Prostate gland (tissue), 2 donors: ENCODE results near the gene SLC9A7.

Experiments
- POLR2A ChIP-seq: fragments of 450-650 bp; IDR thresholded peaks from one replicate; pipeline ENCODE4 v1.6.1; 2016; ENCODE audit warnings: antibody characterized with exemption, mild to moderate bottlenecking
- POLR2AphosphoS5 ChIP-seq: sonication (generic); formaldehyde crosslinking; IDR thresholded peaks from one replicate; pipeline ENCODE4 v1.6.1; 2017; ENCODE audit warnings: antibody characterized with exemption
- TF ChIP-seq, protein P1 (sequence below), 4 experiments: fragments of 200-600 bp in 2 of 4; fragments of 450-650 bp in 2 of 4; sonication (generic) in 2 of 4; IDR thresholded peaks; 1 replicate in 3 of 4; 2 replicates in 1 of 4; pipeline ENCODE4 v1.5.1; 2016 to 2019; ENCODE audit warnings: antibody characterized with exemption in 4 of 4, mild to moderate bottlenecking in 2 of 4, moderate library complexity in 2 of 4

DNA sequence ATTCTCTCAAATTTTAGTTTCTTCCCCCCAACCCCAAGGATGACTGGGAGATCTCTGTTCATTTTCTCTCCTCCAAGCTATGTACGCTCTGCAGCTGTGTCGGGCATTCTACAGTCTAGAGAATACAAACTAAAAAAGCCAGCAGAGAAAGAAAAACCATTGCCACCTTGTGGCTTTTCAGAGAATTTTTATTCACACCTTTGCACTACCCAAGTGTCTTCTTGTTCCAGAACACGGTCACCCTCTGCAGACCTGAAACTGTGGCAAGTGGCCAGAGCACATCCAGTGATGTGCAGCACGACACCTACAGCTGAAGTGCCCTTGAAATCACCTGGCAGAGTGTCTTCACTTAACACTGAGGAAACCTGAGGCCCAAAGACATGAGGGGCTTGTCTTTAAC lies 116.8 kb downstream of the SLC9A7 start:
- no peak for TF ChIP-seq POLR2AphosphoS5
- TF ChIP-seq, protein P1, sequence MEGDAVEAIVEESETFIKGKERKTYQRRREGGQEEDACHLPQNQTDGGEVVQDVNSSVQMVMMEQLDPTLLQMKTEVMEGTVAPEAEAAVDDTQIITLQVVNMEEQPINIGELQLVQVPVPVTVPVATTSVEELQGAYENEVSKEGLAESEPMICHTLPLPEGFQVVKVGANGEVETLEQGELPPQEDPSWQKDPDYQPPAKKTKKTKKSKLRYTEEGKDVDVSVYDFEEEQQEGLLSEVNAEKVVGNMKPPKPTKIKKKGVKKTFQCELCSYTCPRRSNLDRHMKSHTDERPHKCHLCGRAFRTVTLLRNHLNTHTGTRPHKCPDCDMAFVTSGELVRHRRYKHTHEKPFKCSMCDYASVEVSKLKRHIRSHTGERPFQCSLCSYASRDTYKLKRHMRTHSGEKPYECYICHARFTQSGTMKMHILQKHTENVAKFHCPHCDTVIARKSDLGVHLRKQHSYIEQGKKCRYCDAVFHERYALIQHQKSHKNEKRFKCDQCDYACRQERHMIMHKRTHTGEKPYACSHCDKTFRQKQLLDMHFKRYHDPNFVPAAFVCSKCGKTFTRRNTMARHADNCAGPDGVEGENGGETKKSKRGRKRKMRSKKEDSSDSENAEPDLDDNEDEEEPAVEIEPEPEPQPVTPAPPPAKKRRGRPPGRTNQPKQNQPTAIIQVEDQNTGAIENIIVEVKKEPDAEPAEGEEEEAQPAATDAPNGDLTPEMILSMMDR (IDR thresholded peaks at IDR 0.05), result peak in 3 of 4 experiments; percentile 29 to 42 (median 31)
- TF ChIP-seq POLR2A, result no peak
